T follicular helper cell (primary cell): Measurements from ENCODE around the gene PTPRT.

Experiments
- DNase-seq: peaks from one replicate; pipeline ENCODE4 v3.0.0-alpha.2; 2020; ENCODE audit warnings: low read depth

PTPRT gene

DNA sequence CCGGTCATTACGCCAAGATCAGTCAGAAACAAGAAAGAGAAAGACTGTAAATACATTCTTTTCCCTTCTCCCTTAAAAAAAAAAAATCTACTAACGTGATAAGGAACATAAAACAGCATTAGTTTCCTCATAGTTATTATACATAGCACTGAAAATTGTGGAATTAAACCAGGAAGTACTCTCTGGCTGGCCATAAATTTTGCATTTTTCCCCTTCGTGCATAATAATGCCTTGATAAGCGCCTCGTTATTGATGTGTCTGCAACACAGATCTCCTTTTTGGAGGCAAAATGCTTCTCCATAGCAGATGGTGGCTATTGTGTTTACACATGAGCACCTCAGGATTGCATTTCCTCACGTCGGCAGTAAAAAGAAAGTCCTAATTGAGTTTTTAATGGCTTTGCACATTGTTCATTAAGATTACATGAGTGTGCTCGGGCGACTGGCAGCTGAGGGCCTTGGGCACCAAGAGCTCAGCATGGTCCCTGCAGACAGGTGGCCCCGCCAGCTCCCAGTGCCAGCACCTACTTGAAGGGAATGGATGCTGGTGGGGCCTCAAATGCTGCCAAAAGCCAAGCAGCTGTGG is 394.5 kb downstream of the PTPRT start:
- DNase-seq: no peak

DNA sequence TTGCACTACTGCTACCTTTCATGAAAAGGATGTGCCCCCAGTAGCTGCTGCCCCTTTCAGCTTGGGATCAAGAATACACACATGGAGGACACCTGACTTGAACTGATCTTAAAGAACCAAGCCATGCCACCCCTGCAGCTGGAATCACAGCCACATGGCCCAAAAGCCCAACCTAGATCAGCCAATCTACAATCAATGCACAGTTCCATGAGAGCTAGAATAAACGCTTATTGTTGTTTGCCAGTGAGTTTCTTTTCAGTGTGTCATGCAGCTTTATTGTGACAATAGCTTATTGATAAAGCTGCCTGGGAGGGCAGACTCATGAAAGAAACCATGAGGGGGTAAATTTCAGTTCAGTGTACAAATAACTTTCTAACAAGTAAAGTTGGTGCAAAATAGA is 397.7 kb downstream of the PTPRT start:
- no peak for DNase-seq

DNA sequence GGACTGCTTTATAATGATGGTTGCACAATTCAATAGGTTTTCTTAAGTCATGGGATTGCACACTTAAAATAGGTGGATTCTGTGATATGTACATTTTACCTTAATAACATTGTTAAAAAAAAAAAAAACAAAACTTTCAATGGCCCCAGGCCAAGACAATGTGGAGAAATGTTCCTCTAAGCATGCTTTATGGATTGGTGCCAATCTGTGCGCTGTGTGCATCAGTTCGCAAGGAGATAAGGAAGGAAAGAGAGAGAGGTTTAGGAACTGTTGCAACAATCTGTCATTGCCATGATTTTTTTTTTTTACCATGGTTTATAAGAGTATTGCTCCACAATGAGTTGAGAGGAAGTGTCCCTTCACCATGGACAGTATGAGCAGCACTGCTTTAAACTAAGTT is 399.6 kb downstream of the PTPRT start:
- no peak for DNase-seq

DNA sequence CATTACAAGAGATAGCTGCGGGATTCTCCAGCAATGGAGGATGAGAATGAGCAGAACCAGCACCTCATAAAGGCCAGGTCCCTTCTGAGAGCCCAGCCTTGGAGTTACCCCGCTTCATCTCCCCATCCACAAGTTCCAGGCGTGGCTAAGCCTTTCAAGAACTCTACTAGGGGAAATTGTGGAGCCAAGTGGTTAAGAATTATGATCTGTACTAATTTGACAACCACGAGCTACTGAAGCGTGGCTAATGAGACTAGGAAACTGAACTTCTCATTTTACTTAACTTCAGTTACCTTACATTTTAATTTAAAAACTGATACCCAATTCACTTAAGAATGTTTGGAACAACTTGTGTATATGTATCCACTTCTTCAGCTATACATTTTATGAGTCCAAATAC is 401.0 kb downstream of the PTPRT start:
- no peak for DNase-seq

DNA sequence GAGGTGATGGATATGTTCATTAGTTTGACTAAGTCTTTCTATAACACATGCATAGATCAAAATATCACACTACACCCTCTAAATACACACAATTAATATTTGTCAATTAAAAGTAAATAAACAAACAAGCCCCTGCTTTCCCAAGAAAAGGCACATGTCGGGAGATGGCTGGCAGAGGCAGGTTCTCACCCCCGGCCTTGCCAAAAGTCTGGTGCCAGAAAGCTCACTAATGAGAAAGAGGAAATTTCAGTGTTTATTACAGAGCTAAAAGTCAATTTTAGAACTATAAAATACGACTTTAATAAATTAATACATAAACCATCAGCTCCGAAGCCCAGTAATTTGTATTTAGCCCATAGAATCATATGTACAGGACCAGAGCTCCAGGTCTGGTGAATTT is 404.7 kb downstream of the PTPRT start:
- no peak for DNase-seq

DNA sequence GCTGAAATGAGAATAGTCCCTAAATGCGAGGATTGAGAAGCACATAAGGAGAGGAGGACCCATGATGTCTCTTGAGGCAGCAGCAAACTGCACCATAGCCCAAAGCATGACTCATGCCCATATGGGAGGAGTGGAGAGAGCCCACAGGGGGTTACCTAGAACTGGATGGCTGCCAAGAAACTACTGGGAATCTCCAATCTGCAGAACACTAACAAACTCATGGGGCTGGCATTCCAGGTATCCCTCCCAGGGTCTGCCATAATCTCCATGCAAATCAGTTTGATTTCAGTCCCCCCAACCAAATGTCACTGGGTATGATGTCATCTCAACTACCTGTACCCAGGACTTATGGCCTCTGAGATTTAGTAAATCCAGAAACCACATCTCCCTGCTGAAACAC is 410.5 kb downstream of the PTPRT start:
- DNase-seq: no peak

DNA sequence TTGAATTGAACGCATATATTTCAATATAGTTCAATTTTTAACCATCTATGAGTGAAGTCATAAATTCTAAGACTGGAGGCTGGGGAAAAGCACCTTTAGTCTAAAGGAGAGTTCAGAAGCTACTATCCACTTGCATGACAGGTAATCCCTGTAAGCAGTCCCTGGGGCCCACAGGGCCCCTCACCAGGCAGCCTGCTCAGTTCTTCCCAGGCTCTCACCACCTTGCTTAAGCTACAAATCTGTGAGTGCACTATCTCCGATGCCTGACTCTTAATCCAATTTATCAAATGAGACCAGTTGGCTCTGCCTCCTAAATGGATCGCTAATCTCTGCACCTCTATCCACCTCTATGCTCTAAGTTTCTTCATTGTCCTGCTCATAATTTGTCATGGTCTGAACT is 413.8 kb downstream of the PTPRT start:
- DNase-seq: no peak

DNA sequence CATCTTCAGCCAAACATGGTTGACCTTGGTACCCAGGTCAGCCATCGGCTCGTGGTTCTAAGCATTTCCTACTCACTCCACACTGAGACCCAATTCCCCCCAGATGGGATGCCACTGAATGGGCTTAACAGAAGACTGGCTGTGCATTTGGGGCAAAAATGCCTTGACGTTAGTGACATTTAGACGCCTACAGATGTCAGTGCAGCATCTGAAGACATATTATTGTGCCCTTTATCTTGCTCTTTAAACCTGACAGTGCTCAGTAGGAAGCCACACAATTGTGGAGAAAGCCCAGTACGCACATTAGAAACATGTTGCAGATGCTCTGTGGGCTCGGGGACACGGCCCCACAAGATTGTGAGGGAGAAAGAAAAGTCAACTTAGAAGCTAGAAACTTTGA is 414.7 kb downstream of the PTPRT start:
- DNase-seq: no peak

DNA sequence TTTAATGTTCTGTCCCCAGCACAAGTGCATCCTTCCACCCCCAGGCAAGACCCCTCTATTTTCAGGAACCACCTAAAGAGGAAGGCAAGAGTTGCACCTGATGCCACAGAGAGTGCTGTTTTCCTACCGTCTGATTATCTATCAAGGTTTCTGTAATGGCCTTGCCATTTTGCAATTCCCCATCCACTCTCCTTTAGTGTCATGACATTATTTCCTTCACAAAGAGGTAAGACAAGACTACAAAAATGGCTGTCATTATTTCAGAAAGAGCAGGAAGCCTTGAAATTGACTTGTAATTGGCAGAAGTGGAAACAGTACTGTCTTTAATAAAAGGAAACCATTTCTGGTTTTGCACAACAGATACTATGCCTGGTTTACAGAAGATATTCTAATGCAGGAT is 426.7 kb downstream of the PTPRT start:
- no peak for DNase-seq

DNA sequence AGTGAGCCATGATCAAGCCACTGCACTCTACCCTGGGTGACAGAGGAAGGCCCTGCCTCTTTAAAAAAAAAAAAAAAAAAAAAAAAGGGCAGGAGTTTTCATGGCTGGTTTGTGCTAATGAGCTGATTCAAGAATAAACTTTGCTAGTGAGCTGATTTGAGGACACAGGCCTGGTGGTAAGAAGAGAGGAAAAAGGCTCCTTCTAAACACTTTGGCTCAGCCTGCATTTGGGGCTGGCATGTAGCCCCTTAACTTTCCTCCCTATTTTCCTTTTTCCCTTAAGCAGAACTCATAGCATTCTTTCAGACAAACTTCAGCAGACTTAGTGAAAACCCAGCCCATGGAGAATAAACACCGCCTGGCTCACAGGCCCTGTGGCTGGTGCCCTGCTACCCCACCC is 432.7 kb downstream of the PTPRT start:
- no peak for DNase-seq

DNA sequence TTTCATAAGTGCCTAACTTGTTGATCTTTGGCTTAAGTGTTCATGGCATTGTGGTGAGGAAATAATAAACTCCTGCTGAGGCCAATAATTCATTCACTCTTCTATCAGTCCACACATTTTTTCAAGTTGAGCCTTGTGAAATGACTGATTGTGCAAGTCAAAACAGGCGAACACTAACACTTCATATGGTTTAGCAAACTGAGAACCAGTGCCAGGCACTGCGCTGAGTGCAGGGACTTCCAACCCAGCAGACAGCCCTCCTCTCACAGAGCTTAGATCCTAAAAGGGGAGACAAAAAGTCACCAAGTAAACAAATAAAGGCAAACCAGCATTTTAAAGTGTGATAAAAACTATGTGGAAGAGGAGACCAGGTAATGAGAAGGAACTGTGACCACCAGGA is 435.0 kb downstream of the PTPRT start:
- no peak for DNase-seq

DNA sequence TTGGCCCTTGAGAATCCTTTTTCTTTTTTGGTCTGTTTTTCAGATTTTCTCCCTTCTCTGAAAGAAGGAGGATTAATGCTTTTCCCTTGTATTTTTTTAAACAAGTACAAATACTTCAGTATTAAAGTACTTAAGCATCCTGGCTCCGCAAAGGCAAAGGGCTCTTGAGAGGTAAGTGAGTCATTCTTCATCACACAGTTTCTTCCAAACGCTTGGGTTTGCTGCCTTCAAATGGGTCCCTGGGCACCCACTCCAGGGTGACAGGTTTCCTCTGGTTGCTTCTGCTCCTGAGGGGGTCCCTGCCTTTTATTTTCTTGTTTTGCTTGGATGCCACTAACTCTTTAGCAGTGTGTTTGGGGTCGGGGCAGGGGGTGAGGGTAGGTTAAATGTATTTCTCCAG is 437.1 kb downstream of the PTPRT start:
- no peak for DNase-seq

DNA sequence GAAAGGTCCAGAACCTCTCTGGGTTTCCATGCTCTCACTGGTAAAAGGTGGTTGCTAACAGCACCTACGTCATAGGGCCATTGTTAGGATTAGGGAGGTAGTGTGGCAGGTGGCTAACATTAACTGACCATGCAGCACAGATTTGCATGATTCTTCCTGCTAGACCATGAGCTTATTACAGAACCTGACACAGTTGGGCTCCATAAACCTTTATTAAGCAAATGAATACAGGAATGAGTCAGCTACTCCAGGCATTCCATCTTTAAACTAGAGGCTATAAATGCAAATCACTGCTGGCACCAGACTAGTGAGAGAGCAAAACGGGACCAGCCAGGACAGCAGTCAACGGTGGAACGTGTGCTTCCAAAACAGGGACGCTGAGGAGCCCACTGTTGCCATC is 440.1 kb downstream of the PTPRT start:
- DNase-seq: no peak

DNA sequence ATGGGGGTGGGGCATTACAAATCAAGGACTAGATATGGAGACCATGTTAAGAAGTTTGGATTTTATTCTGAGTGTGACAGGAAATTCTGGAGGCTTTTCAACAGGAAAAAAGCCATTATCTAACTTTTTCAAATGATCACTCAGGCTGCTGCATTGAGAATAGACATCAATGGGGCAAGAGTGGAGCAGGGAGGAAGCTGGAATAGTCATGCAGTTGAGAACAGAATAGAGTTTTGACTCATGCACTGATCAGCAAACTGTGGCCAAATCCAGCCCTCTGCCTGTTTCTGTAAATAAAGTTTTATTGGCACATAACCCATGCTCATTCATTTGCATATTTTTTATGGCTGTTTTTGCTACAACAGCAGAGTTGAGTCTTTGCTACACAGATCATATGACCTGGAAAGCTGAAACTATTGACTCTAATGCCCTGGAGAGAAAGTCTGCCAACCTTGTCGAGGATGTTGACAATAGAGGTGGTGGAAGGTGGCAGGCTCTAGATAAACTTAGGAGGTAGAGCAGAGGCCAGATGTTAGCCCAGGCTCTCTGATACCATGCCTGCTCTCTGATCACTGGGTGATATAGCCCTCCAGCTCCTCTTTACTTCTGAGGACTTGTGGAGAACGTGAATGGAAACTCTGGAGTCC is 441.8 kb downstream of the PTPRT start:
- no peak for DNase-seq

DNA sequence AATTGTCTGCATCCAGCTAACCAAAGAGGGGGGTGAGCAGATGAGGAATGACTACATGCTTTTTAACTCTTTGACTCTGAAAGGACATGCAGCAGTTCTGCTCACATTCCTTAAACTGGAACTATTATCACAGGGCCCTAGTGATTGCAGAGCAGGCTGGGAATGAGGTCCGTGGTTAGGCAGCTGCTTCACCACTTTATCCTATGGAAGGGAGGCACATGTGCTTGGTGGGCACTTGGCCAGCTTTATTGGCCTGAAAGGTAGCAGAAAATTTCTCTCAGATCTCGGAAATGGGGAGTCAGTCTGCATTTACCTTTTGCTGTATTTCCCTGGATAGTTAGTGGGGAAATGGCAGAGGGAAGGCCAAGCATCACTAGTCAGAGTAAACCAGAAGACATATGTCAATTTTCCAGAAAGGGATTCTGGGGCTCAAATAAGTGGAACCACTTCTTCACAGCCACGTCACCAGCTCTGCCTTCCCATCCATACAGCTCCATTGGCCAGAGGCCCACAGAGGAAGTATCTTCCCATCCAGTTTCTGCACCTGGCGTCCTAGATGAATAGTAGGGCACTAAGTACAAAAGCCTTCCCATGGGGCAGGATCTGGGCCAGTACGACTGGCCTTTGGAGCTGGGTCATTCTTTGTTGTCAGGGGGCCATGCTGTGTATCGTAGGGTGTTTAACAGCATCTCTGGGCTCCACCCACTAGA is 444.8 kb downstream of the PTPRT start:
- DNase-seq: no peak

DNA sequence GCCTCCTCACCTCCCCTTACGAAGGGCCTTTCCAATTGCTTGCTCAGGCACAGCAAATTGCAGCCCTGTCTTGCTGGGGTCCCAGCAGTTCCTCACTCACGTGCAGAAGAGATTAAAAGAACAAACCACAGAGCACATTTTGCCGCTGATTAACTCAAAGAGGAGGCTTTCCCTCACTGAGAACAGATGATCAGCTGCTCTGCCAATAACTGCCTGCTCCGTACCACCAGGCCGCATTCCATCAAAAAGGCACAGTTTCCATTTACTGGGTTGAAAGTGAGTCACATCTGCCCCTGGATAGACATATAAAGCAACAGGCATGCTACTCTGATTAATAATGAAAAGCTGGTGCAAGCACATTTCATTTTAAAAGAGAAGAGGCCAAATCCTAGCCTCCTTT is 446.8 kb downstream of the PTPRT start:
- no peak for DNase-seq

DNA sequence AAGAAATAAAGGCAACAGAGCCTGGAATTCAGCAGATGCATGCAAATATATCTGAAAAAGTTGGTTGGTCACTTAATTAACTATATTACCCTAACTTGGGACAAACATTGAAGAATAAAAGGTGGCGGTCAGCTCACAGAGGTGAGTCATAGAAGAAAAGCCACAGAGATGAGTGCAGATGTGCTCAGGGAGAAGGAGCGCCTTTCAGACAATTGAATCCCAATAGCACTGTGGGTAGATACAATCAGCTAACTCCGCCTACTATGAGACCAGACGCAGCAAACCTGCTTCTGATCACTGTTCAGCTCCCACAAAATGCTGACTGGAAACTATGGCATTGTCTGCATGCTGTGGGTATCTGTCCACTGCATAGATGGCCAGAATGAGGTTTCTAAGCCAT is 447.8 kb downstream of the PTPRT start:
- no peak for DNase-seq

DNA sequence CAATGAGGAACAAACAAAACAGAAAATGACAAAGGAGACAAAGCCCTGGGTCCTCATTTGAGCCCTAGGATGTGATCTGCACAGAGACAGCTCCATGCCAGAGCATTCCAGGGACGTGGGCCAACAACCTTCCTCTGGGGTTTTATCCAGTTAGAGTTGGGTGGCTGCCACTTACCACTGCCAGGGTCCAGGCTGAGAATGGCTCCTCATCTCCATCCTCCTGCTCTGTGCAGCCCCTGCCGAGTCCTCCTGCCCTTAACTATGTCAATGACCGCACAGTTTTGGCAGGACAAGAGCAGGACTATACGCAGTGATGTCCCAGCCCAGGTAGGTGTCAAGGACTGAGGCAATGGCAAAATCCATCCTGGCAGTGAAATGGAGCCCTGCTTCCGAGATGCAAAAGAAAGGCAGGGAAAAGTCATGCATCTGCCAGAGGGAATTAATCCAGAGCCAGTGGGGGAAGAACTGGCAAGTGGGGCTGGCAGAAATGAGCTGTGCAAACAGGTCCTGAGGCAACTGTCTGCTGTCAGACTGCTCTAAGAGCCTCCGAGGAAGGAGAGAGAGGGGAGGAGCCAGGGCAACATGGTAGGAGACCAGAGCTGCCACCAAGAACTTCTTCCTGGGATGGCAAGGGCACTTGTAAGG is 449.4 kb downstream of the PTPRT start:
- no peak for DNase-seq

DNA sequence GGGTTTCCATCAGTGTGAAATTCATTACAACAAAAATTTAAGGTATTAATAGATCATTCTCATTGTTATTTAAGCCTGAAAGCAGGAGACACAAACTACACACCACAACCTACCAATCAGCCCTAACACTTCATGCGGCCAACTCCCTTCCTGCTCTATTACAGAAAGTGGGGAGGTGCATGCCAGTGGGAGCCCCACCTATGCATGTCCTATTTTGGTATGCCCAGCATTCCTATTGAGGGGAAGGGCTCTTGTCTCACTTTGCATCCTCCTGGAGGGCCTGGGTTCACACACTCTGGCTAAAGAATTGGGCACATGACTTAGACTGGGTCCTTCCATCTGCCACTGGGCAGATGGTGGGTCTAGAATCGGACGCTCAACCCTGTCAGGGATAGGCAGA is 450.0 kb downstream of the PTPRT start:
- DNase-seq: no peak

DNA sequence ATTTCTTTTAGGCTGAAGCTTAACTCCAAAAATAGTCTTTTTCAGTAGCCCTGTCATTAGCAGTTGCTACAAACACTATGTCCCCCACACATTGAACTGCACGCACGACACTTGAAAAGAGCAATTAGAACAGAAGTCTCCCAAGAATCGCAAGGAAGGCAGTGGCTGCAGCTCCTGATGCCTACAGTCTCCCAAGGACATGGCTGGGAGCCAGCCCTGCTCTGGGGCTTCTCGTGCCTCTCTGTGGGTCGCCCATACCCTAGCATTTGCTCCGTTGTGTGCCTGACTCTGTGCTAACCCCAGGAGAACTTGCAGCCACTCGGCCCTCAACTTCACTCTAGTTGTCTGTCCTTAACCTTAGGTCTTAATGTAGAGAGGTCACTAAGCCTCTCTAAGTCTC is 454.2 kb downstream of the PTPRT start:
- DNase-seq: no peak

DNA sequence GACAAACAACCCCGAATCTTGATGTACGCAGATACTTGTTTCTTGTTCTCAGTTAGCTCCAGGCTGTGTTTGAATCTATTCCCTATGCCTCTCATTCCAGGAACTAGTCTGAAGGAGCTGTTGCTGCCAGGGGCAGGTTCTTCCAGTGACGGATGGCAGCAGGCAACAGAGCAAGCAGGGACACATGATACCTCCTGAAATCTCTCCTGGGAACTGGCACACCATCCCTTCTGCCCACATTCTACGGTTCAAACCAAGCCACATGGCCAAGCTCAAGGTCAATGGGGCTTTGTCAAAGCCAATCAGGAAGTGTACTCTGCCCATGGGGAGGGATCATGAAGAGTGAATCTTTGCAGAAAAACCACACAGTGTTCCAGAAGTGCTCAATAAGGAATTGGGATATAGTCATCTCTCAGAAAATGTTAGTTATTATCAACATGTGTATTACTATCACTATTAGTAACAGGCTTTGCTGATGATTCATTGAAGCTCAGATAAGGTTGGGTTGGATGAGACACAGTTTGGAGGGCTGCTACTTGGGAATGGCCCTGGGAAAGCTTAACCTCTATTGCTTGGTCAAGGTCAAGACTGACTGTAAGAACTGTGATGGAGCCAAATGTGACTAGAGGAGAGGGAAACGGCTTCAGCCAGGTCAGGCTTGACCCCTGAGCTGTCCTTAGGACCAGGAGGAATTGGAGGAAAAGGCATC is 454.9 kb downstream of the PTPRT start:
- no peak for DNase-seq

DNA sequence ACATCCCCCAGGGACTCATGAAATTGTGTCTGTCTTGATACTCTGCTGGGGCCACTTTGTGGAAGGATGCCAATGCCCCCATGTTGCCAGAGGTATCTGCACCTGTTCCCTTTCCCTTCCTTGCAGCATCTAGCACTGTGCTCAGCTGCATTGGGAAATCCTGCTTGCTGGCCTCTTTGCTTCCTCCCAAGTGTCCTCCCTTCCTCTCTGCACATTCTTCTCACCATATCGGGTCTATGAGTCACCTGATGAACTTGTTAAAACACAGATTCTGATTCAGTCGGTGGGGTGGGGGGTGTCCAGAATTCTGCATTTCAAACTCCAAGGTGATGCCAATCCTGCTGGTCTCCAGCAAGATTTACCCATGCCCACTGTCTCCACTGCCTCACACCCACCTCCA is 467.8 kb downstream of the PTPRT start:
- DNase-seq: no peak
